CD4-positive, alpha-beta T cell (primary cell): ENCODE results near the gene WDR46. TPM values are rescaled to one million over a fixed set of nuclear protein-coding genes. Genes with fewer than 3 reads are reported as not detected.

Experiments
- ATAC-seq: fragments of 200-7000 bp; cut with Tn5 transposase; one replicate; pipeline ENCODE4 v1.10.0; 2022; ENCODE audit warnings: mild to moderate bottlenecking; ENCODE audit not compliant: poor library complexity
- CTCF ChIA-PET: fragments of 350-600 bp; sonication (Branson Sonifier 250); formaldehyde crosslinking; loops from one replicate; lab custom pipeline; 2021; ENCODE audit warnings: antibody characterized with exemption, inconsistent platforms; lab: Charles Lee
- POLR2A ChIA-PET: fragments of 350-600 bp; sonication (Branson Sonifier 250); formaldehyde crosslinking; loops from one replicate; lab custom pipeline; 2021; ENCODE audit warnings: antibody characterized with exemption, inconsistent platforms; lab: Charles Lee
- DNase-seq, 14 experiments: peaks; one replicate each; pipeline ENCODE4 v3.0.0-alpha.2; 2013 to 2020; ENCODE audit warnings: mixed read lengths in 2 of 14
- H3K27ac ChIP-seq, 2 donors: one replicate each; pipeline versions ENCODE4 v1.5.1 to v1.7.0; 2013; ENCODE audit warnings: low read length in 2 of 2, low read depth in 1 of 2, mild to moderate bottlenecking in 1 of 2
- H3K27me3 ChIP-seq, 2 experiments: 1 replicate in 1 of 2; 2 replicates in 1 of 2; pipeline versions ENCODE4 v1.6.1 to v1.7.0; 2013; ENCODE audit warnings: low read length in 2 of 2, control low read depth in 1 of 2, mild to moderate bottlenecking in 1 of 2, moderate library complexity in 1 of 2; ENCODE audit not compliant: insufficient read depth in 2 of 2, control insufficient read depth in 1 of 2
- H3K36me3 ChIP-seq: one replicate; pipeline ENCODE4 v1.6.1; 2013; ENCODE audit warnings: low read length, control low read depth; ENCODE audit not compliant: insufficient read depth
- H3K4me1 ChIP-seq: one replicate; pipeline ENCODE4 v1.6.1; 2013; ENCODE audit warnings: low read length, control low read depth; ENCODE audit not compliant: insufficient read depth
- H3K4me3 ChIP-seq: one replicate; pipeline ENCODE4 v1.5.1; 2013; ENCODE audit warnings: mild to moderate bottlenecking, low read length, moderate library complexity
- H3K9me3 ChIP-seq, 2 experiments: 1 replicate in 1 of 2; 2 replicates in 1 of 2; pipeline versions ENCODE4 v1.6.1 to v1.7.0; 2013; ENCODE audit warnings: low read length in 2 of 2, mild to moderate bottlenecking in 2 of 2, control low read depth in 1 of 2, moderate library complexity in 1 of 2; ENCODE audit not compliant: control insufficient read depth in 1 of 2, insufficient read depth in 1 of 2
- H3K27ac Mint-ChIP-seq: one replicate; pipeline ENCODE4 v1.8.0; 2020; ENCODE audit warnings: mixed read lengths
- H3K27me3 Mint-ChIP-seq: one replicate; pipeline ENCODE4 v1.8.0; 2021; ENCODE audit warnings: mixed read lengths
- H3K36me3 Mint-ChIP-seq: one replicate; pipeline ENCODE4 v1.8.0; 2021; ENCODE audit warnings: low read depth, mixed read lengths
- H3K4me1 Mint-ChIP-seq: one replicate; pipeline ENCODE4 v1.8.0; 2021; ENCODE audit warnings: low read depth, mixed read lengths
- H3K4me3 Mint-ChIP-seq: one replicate; pipeline ENCODE4 v1.8.0; 2020; ENCODE audit warnings: mild to moderate bottlenecking, mixed read lengths
- H3K9me3 Mint-ChIP-seq: one replicate; pipeline ENCODE4 v1.8.0; 2020; ENCODE audit warnings: mixed read lengths
- CTCF ChIP-seq: fragments of 200-600 bp; IDR thresholded peaks from one replicate; pipeline ENCODE4 v1.8.0; 2022; ENCODE audit warnings: antibody characterized with exemption, mild to moderate bottlenecking
- intact Hi-C, 2 experiments: fragments of 100-400 bp; cut with DNase I in 1 of 2; cut with micrococcal nuclease in 1 of 2; formaldehyde crosslinking; loops; one replicate each; pipeline versions ENCODE4 v1.15.1 to v1.9.0; 2023 to 2025; cut with DNase I, micrococcal nuclease
- total RNA-seq, 174 experiments: library from RNA in 2 of 174; stranded (reverse) in 2 of 174; gene quantifications; one replicate each; pipeline ENCODE4 v1.2.3 and lab custom pipeline; 2021 to 2026

Gene WDR46
- total RNA-seq, 2 experiments from 2014 or later: 13.6 to 15.8 TPM

DNA sequence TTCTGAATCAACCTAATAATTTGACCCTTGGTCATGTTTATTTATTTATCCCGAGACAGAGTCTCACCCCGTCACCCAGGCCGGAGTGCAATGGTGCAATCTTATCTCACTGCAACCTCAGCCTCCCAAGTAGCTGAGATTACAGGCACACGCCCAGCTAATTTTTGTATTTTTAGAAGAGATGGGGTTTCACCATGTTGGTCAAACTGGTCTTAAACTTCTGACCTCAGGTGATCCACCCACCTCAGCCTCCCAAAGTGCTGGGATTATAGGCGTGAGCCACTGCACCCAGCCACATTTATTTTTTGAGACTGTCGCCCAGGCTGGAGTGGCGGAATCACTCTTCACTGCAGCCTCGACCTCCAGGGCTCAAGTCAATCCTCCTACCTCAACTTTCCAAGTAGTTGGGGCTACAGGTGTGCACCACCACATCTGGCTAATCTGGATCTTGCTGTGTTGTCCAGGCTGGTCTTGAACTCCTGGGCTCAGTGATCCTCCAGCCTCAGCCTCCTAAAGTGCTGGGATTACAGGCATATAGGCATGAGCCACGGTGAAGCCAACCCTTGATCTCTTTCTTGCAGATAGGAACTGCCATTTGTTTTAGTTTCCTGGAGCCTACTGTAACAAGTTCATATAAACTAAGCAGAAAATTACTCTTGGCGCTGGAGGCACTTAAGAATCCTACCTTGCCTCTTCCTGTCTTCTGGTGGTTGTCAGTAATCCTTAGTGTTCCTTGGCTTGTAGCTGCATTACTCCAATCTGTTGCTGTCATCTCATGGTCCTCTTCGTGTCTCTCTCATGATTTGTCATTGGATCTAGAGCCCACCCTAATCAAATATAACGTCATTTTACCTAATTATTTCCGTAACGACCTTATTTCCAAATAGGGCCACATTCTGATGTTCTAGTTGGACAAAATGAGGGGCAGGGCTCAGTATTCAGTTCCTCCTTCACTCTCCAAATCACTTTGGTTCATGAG, 14.8 kb downstream of the WDR46 start:
- H3K27ac Mint-ChIP-seq: peak overlapping the region; percentile 97
- H3K4me1 Mint-ChIP-seq: peaks cover 87% of the 10 kb centered on the region
- H3K36me3 Mint-ChIP-seq: peaks cover 87% of the 10 kb centered on the region
- TF ChIP-seq CTCF: no peak
- ChIA-PET POLR2A (interaction anchor here (0.6 to 1.4 kb wide), 2 partner anchors 24 to 70 kb away, joined by 3 read pairs; no protein-coding TSS in a partner anchor), CTCF (interaction anchor here (0.9 kb wide), 1 partner anchor 25 kb away, joined by 3 read pairs; no protein-coding TSS in a partner anchor)
- peak in 1 of 14 experiments; percentile 11 for DNase-seq
- Histone ChIP-seq H3K27me3 (no peaks in the 10 kb centered on the region), H3K27ac (peak overlapping the region; percentile 5 to 44), H3K9me3 (no peaks in the 10 kb centered on the region), H3K36me3 (peaks cover 58% of the 10 kb centered on the region), H3K4me1 (peaks cover 84% of the 10 kb centered on the region), H3K4me3 (no peak overlapping the region)
- intact Hi-C loops: loop anchor here (2.0 to 10.0 kb wide), 6 partner anchors 38 to 1372 kb away; partner anchors contain the start of genes LEMD2 (in 1 of the 2), RXRB (in 1 of the 2), SLC39A7 (in 1 of the 2) and TAPBP (in 1 of the 2)
- H3K9me3 Mint-ChIP-seq: no peaks in the 10 kb centered on the region
- H3K4me3 Mint-ChIP-seq: peak overlapping the region; percentile 96
- no peak for ATAC-seq
- no peaks in the 10 kb centered on the region for H3K27me3 Mint-ChIP-seq

DNA sequence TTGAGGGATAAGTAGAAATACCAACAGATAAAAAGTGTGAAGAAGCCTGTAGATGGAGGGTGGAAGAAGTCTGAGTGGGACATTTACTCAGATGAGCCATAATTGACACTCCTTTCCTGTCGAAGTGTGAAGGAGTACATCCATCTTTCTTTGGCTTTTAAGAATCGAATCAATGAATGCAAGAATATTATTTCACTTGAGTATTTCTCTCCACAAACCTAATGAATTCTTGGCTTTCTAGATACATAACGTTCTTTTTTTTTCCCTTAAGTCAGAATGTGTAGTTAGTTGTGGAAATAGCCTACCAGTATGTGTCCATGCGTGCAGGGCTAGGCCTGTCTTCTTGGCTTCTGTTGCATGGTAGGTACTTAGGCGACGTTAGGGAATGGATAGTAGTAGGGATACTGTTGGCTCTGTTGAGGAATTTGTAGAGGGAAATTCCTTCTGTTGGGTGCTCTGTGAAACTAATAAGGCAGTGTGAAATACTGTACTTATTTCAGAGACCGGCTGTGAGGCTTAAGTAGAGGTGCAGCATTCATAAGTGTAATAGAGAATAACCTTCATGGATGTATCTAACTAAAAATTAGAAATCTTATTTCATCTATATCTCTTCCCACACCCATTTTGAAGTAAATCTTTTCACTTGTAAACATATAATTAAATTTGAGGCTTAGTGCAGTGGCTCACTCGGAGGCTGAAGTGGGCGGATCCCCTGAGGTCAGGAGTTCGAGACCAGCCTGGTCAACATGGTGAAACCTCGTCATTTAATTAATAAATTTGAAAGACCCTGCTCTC, 15.7 kb downstream of the WDR46 start:
- intact Hi-C loops: loop anchor here (2.0 to 10.0 kb wide), 6 partner anchors 39 to 1371 kb away; partner anchors contain the start of genes LEMD2 (in 1 of the 2), RXRB (in 1 of the 2), SLC39A7 (in 1 of the 2) and TAPBP (in 1 of the 2)
- Mint-ChIP-seq H3K36me3 (peaks cover 90% of the 10 kb centered on the region), H3K4me3 (peak overlapping the region; percentile 96), H3K9me3 (no peaks in the 10 kb centered on the region), H3K4me1 (peaks cover 82% of the 10 kb centered on the region), H3K27me3 (no peaks in the 10 kb centered on the region), H3K27ac (peak overlapping the region; percentile 97)
- POLR2A ChIA-PET: interaction anchor here (3.0 to 4.2 kb wide), 4 partner anchors 16 to 71 kb away, joined by 57 to 105 read pairs (median 88); partner anchors contain the start of genes PFDN6, RGL2 and WDR46
- CTCF ChIA-PET: interaction anchor here (0.9 to 1.3 kb wide), 2 partner anchors 26 to 438 kb away, joined by 3 read pairs; partner anchors contain the start of gene UQCC2
- ATAC-seq: no peak
- H3K4me1 ChIP-seq: peaks cover 75% of the 10 kb centered on the region
- H3K27me3 ChIP-seq: no peaks in the 10 kb centered on the region
- DNase-seq: peak in 1 of 14 experiments; percentile 17
- no peak for TF ChIP-seq CTCF
- peak overlapping the region; percentile 93 for H3K4me3 ChIP-seq
- H3K9me3 ChIP-seq: no peaks in the 10 kb centered on the region
- peaks cover 58% of the 10 kb centered on the region for H3K36me3 ChIP-seq
- H3K27ac ChIP-seq: peak overlapping the region in 1 of 2 donors; percentile 92
